Natural killer cell (primary cell): ENCODE data around the gene SPNS2. TPM values are rescaled to one million over a fixed set of nuclear protein-coding genes. Genes with fewer than 3 reads are reported as not detected.

ENCODE experiments used
- ATAC-seq, 3 donors: fragments of 150-1000 bp in 2 of 3; fragments of 200-7000 bp in 1 of 3; cut with Tn5 transposase; 1 replicate in 1 of 3; 2 replicates in 2 of 3; pipeline ENCODE4 v1.10.0; 2021; ENCODE audit warnings: mild to moderate bottlenecking in 2 of 3, moderate library complexity in 2 of 3
- DNase-seq, 2 donors: peaks; one replicate each; pipeline versions ENCODE4 v3.0.0 to v3.0.0-alpha.2; 2013 to 2021; ENCODE audit warnings: mixed read lengths in 1 of 2
- H3K27ac ChIP-seq: one replicate; pipeline ENCODE4 v1.5.1; 2013; ENCODE audit warnings: mild to moderate bottlenecking, low read length
- H3K27me3 ChIP-seq: one replicate; pipeline ENCODE4 v1.6.1; 2013; ENCODE audit warnings: low read length; ENCODE audit not compliant: control insufficient read depth, insufficient read depth
- H3K36me3 ChIP-seq: one replicate; pipeline ENCODE4 v1.6.1; 2013; ENCODE audit warnings: low read length; ENCODE audit not compliant: control insufficient read depth, insufficient read depth
- H3K4me1 ChIP-seq: one replicate; pipeline ENCODE4 v1.6.1; 2013; ENCODE audit warnings: low read length; ENCODE audit not compliant: control insufficient read depth, insufficient read depth
- H3K4me3 ChIP-seq: one replicate; pipeline ENCODE4 v1.5.1; 2013; ENCODE audit warnings: low read length
- H3K9me3 ChIP-seq: one replicate; pipeline ENCODE4 v1.6.1; 2013; ENCODE audit warnings: low read length; ENCODE audit not compliant: control insufficient read depth, insufficient read depth
- H3K27ac Mint-ChIP-seq, 2 donors: one replicate each; pipeline ENCODE4 v1.8.0; 2022; ENCODE audit warnings: mild to moderate bottlenecking in 2 of 2, mixed read lengths in 2 of 2, moderate library complexity in 1 of 2
- H3K27me3 Mint-ChIP-seq, 2 donors: one replicate each; pipeline ENCODE4 v1.8.0; 2022; ENCODE audit warnings: low read depth in 2 of 2, mixed read lengths in 2 of 2
- H3K36me3 Mint-ChIP-seq: one replicate; pipeline ENCODE4 v1.8.0; 2022; ENCODE audit warnings: mixed read lengths
- H3K4me1 Mint-ChIP-seq, 2 donors: one replicate each; pipeline ENCODE4 v1.8.0; 2022; ENCODE audit warnings: mixed read lengths in 2 of 2
- H3K4me3 Mint-ChIP-seq: one replicate; pipeline ENCODE4 v1.8.0; 2022; ENCODE audit warnings: mild to moderate bottlenecking, moderate library complexity, mixed read lengths
- H3K9me3 Mint-ChIP-seq, 2 donors: one replicate each; pipeline ENCODE4 v1.8.0; 2022; ENCODE audit warnings: mixed read lengths in 2 of 2
- WGBS: methylation state at CpG from one replicate; pipeline ENCODE4 v1.1.7; 2013; ENCODE audit warnings: missing lambda C conversion rate; ENCODE audit not compliant: insufficient coverage; 5-methylcytosine and 5-hydroxymethylcytosine counted together
- intact Hi-C: fragments of 100-400 bp; cut with micrococcal nuclease; formaldehyde crosslinking; loops from one replicate; pipeline ENCODE4 v1.14.2; 2022
- total RNA-seq, 4 donors: library from RNA; stranded (reverse); fragments of 120-200 nt in 1 of 4; gene quantifications; one replicate each; pipeline versions ENCODE4 v1.2.3 to v1.2.4, GENCODE V29; 2013 to 2022
- TF ChIP-seq, protein P1 (sequence below): fragments of 200-600 bp; IDR thresholded peaks from one replicate; pipeline ENCODE4 v1.8.0; 2022; ENCODE audit warnings: antibody characterized with exemption

The SPNS2 gene
- total RNA-seq, 3 donors from 2014 or later (not counting 1 experiment from before 2014, with no cell fraction given): 0.28 to 0.93 (median 0.43) TPM

DNA sequence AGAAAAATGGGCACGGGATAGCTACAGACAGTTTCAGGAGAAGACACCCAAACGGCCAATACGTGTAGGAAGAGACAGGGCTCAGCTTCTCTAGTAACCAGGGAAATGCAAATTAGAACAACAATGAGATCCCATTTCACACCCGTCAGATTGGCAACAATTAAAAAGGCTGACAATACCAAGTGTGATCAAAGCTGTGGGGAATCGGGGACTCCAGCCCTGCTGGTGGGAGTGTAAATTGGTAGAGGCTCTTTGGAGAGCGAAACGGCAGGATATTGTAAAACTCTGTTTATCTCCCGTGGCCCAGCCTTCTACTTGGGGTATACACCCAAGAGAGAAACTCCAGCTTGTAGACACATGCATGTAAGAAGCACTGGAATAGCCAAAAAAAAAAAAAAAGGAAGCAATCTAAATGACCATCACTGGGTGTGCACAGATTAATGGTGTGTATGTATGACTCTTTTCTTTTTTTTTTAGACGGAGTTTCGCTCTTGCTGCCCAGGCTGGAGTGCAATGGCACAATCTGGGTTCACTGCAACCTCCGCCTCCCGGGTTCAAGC, 29.0 kb downstream of the SPNS2 start:
- intact Hi-C loops: no loop called here
- ATAC-seq: no peak
- DNase-seq: no peak
- no peak overlapping the region for H3K4me3 ChIP-seq
- H3K27me3 Mint-ChIP-seq: peaks cover 0 to 4% of the 10 kb centered on the region in 2 donors
- H3K36me3 ChIP-seq: no peaks in the 10 kb centered on the region
- no peaks in the 10 kb centered on the region for H3K4me1 ChIP-seq
- H3K27ac Mint-ChIP-seq: no peak overlapping the region
- H3K4me1 Mint-ChIP-seq: no peaks in the 10 kb centered on the region
- no peaks in the 10 kb centered on the region for H3K36me3 Mint-ChIP-seq
- no peak overlapping the region for H3K4me3 Mint-ChIP-seq
- 91% methylated on average over 11 of the region's 12 CpGs for WGBS
- no peak overlapping the region for H3K27ac ChIP-seq
- H3K9me3 Mint-ChIP-seq: no peaks in the 10 kb centered on the region
- TF ChIP-seq, protein P1, sequence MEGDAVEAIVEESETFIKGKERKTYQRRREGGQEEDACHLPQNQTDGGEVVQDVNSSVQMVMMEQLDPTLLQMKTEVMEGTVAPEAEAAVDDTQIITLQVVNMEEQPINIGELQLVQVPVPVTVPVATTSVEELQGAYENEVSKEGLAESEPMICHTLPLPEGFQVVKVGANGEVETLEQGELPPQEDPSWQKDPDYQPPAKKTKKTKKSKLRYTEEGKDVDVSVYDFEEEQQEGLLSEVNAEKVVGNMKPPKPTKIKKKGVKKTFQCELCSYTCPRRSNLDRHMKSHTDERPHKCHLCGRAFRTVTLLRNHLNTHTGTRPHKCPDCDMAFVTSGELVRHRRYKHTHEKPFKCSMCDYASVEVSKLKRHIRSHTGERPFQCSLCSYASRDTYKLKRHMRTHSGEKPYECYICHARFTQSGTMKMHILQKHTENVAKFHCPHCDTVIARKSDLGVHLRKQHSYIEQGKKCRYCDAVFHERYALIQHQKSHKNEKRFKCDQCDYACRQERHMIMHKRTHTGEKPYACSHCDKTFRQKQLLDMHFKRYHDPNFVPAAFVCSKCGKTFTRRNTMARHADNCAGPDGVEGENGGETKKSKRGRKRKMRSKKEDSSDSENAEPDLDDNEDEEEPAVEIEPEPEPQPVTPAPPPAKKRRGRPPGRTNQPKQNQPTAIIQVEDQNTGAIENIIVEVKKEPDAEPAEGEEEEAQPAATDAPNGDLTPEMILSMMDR: no peak
- no peaks in the 10 kb centered on the region for H3K9me3 ChIP-seq
- no peaks in the 10 kb centered on the region for H3K27me3 ChIP-seq

DNA sequence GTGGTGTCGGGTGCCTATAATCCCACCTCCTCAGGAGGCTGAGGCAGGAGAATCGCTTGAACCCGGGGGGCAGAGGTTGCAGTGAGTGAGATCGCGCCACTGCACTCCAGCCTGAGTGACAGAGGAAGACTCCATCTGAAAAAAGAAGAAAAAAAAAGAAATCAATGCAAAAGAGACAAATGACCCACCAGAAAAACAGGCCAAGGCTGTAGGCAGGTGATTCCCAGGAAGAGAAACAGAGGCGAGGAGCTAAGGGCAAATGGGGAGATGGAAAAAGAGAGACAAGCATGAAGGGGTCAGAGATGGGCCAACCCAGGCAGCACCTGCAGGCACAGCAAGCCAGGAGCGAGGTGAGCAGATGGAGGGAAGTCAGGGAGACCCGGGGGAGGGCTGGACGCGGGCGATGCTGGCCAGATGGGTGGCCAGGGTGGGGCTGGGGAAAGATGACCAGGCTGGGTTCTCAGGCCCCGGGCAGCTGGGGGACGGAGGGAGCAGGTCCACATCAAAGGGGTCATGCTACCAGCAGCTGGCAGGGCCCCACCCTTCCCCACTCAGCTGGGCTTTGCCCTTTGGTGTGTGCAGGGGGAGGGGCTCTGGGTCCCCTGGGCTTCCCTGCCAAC, 31.0 kb downstream of the SPNS2 start:
- TF ChIP-seq, protein P1: no peak
- H3K9me3 ChIP-seq: no peaks in the 10 kb centered on the region
- Mint-ChIP-seq H3K9me3 (no peaks in the 10 kb centered on the region), H3K36me3 (no peaks in the 10 kb centered on the region), H3K4me3 (no peak overlapping the region), H3K27me3 (peaks cover 0 to 10% of the 10 kb centered on the region in 2 donors), H3K4me1 (peaks cover 0 to 5% of the 10 kb centered on the region in 2 donors), H3K27ac (no peak overlapping the region)
- no peak overlapping the region for H3K4me3 ChIP-seq
- intact Hi-C loops: no loop called here
- ATAC-seq (no peak), DNase-seq (no peak)
- H3K27ac ChIP-seq: no peak overlapping the region
- WGBS: 91% methylated on average over 11 of the region's 13 CpGs
- H3K4me1 ChIP-seq: peaks cover 8% of the 10 kb centered on the region
- no peaks in the 10 kb centered on the region for H3K27me3 ChIP-seq
- no peaks in the 10 kb centered on the region for H3K36me3 ChIP-seq

DNA sequence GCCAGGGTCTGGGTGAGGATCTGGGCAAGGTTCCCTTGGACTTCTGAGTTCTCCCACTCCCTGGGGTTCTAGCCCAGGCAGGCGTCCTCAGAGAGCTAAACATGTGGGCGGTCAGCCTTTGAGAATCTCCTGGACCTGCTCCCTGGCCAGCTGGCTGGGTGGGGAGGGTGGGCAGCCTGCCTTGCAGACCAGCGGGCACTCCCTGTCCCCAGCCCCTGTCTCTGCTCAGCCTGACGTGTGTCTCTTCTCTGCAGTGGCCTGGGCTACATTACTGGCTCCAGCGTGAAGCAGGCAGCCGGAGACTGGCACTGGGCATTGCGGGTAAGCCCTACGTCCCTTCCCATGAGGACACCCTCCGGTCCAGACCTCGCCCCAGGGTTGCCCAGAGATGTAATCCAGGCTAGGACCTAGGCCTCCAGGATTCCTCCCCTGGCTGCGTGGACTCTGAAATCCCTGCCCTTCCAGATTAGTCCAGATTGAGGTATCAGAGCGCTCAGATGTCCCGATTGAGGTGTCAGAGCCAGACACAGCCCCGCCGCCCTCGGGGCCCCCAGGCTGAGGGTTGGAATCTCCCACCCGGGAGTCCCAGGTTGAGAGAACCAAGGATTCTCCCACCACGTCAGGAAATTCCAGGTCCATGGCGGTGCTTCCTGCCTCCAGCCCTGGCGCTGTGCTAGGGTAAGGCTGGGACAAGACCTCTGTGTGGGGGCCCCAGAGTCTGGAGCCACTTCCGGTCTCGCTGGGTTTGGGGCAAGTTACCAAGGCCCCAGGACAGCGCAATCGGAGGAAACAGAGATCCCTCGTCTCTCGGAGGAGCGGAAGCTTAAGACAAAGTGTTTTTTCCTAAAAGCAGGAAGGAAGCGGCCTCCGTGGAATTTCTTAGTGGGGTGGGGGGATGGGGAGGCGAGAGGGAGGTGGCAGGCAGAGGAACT, 32.4 kb downstream of the SPNS2 start:
- intact Hi-C loops: no loop called here
- Histone ChIP-seq H3K4me3 (no peak overlapping the region), H3K4me1 (peaks cover 8% of the 10 kb centered on the region), H3K9me3 (no peaks in the 10 kb centered on the region), H3K27ac (no peak overlapping the region), H3K36me3 (no peaks in the 10 kb centered on the region), H3K27me3 (no peaks in the 10 kb centered on the region)
- WGBS: 81% methylated on average over 30 of the region's 30 CpGs
- Mint-ChIP-seq H3K9me3 (no peaks in the 10 kb centered on the region), H3K4me3 (no peak overlapping the region), H3K27me3 (peaks cover 0 to 10% of the 10 kb centered on the region in 2 donors), H3K4me1 (peaks cover 0 to 5% of the 10 kb centered on the region in 2 donors), H3K36me3 (no peaks in the 10 kb centered on the region), H3K27ac (no peak overlapping the region)
- TF ChIP-seq, protein P1: no peak
- DNase-seq: no peak
- ATAC-seq: no peak
